ENCODE results near the gene DNASE1.

- no peak for TF ChIP-seq POLR2AphosphoS5 (IDR thresholded peaks at IDR 0.05)
- TF ChIP-seq CTCF (IDR thresholded peaks at IDR 0.05), result no peak
- no peak for TF ChIP-seq POLR2A (IDR thresholded peaks at IDR 0.05)
- TF ChIP-seq EP300 (IDR thresholded peaks at IDR 0.05), result no peak
Observed at GRCh38 chr16:3706253-3707012, 51.9 kb downstream of the DNASE1 start.

Data from upper lobe of left lung (tissue), 4 donors.